Measurements from ENCODE around the gene AGPAT3. TPM values are rescaled to one million over a fixed set of nuclear protein-coding genes. Genes with fewer than 3 reads are reported as not detected.

Gene AGPAT3
- total RNA-seq, 4 donors from 2014 or later: 40.6 to 80.5 (median 65.3) TPM

DNA sequence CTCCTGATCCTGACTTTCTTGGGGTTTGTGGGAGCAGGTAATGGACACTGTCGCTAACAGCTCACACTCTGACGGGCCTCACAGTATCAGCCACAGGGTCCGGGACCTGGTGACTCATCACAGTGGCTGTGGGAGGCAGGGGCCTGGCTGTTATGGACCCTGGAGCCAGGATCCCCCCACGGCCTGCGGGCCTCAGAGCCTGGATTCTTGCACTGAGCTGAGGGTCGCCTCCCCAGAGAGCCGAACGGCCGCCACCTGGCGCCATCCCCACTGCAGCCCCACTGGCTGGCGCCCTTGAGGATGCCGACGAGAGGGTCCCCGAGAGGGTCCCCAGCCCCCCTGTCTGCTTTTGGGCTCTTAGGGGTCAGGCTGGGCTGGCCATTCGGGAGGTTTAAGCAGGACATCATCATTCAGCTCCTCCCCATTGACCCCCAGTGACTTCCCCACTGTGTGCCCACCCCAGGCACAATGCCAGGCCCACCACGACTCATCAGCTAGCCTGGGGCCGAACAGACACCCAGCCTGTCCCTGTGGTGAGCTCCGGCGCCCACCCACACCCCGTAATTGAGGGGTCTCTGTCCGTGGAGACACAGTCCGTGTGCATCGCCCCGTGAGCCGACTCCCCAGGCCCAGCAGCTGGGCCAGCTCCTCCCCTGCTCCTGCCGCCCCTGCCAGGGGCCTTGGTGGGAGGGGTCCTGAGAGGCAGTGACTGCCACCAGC lies 116.3 kb downstream of the AGPAT3 start:
- no peak for DNase-seq
- H3K27me3 ChIP-seq: no peaks in the 10 kb centered on the region
- no peaks in the 10 kb centered on the region for H3K9me3 ChIP-seq
- H3K4me3 ChIP-seq (replicated peaks in 1 of 3): no peak overlapping the region
- peaks cover 18 to 20% of the 10 kb centered on the region in 2 donors for H3K36me3 ChIP-seq
- no peak for TF ChIP-seq POLR2A (IDR thresholded peaks at IDR 0.05)
- intact Hi-C loops (cut with DNase I): no loop called here
- H3K27ac ChIP-seq: no peak overlapping the region
- 91 to 92% methylated on average over 19 to 23 of the region's 26 CpGs for WGBS, 2 donors
- H3K4me1 ChIP-seq: no peaks in the 10 kb centered on the region

- Histone ChIP-seq H3K4me1 (no peaks in the 10 kb centered on the region), H3K9me3 (no peaks in the 10 kb centered on the region), H3K4me3 (replicated peaks in 1 of 3) (no peak overlapping the region), H3K27me3 (no peaks in the 10 kb centered on the region), H3K36me3 (peaks cover 18 to 20% of the 10 kb centered on the region in 2 donors), H3K27ac (no peak overlapping the region)
- TF ChIP-seq POLR2A (IDR thresholded peaks at IDR 0.05): no peak
- TF ChIP-seq CTCF (IDR thresholded peaks at IDR 0.05): no peak
- 87 to 89% methylated on average over 8 to 12 of the region's 13 CpGs for WGBS, 2 donors
- DNase-seq: no peak
- intact Hi-C loops (cut with DNase I): no loop called here
Measured at GRCh38 chr21:43981871-43982210, 116.8 kb downstream of the AGPAT3 start.

- Histone ChIP-seq H3K4me1 (peaks cover 0 to 4% of the 10 kb centered on the region in 2 donors), H3K9me3 (no peaks in the 10 kb centered on the region), H3K4me3 (replicated peaks in 1 of 3) (no peak overlapping the region), H3K36me3 (peaks cover 18 to 20% of the 10 kb centered on the region in 2 donors), H3K27me3 (no peaks in the 10 kb centered on the region), H3K27ac (no peak overlapping the region)
- TF ChIP-seq CTCF (IDR thresholded peaks at IDR 0.05): no peak
- no peak for TF ChIP-seq POLR2A (IDR thresholded peaks at IDR 0.05)
- intact Hi-C loops (cut with DNase I): no loop called here
- WGBS, 2 donors: 94 to 95% methylated on average over 32 of the region's 32 CpGs
- no peak for DNase-seq
Measured at GRCh38 chr21:43982489-43983078, 117.6 kb downstream of the AGPAT3 start.

- Histone ChIP-seq H3K4me3 (replicated peaks in 1 of 3) (no peak overlapping the region), H3K27me3 (no peaks in the 10 kb centered on the region), H3K9me3 (no peaks in the 10 kb centered on the region), H3K27ac (no peak overlapping the region), H3K4me1 (peaks cover 0 to 4% of the 10 kb centered on the region in 2 donors), H3K36me3 (peaks cover 18 to 20% of the 10 kb centered on the region in 2 donors)
- no peak for DNase-seq
- intact Hi-C loops (cut with DNase I): no loop called here
- TF ChIP-seq POLR2A (IDR thresholded peaks at IDR 0.05) (no peak), CTCF (IDR thresholded peaks at IDR 0.05) (no peak)
- WGBS, 2 donors: 87 to 95% methylated on average over 10 to 15 of the region's 17 CpGs
Measured at GRCh38 chr21:43983390-43983789, 118.4 kb downstream of the AGPAT3 start.

- Histone ChIP-seq H3K9me3 (no peaks in the 10 kb centered on the region), H3K27me3 (no peaks in the 10 kb centered on the region), H3K27ac (no peak overlapping the region), H3K36me3 (peaks cover 18 to 20% of the 10 kb centered on the region in 2 donors), H3K4me3 (replicated peaks in 1 of 3) (no peak overlapping the region), H3K4me1 (peaks cover 0 to 4% of the 10 kb centered on the region in 2 donors)
- TF ChIP-seq CTCF (IDR thresholded peaks at IDR 0.05) (no peak), POLR2A (IDR thresholded peaks at IDR 0.05) (no peak)
- no peak for DNase-seq
- intact Hi-C loops (cut with DNase I): no loop called here
- WGBS, 2 donors: 94% methylated on average over 25 of the region's 25 CpGs
Measured at GRCh38 chr21:43983860-43984420, 118.9 kb downstream of the AGPAT3 start.
